ENCODE data around the gene ADIPOR2.
"Not testable (repeated sequence)": the region's sequence is repeated elsewhere in the genome, so short reads cannot be mapped to it uniquely, and the experiment has no call there.

The ADIPOR2 gene

DNA sequence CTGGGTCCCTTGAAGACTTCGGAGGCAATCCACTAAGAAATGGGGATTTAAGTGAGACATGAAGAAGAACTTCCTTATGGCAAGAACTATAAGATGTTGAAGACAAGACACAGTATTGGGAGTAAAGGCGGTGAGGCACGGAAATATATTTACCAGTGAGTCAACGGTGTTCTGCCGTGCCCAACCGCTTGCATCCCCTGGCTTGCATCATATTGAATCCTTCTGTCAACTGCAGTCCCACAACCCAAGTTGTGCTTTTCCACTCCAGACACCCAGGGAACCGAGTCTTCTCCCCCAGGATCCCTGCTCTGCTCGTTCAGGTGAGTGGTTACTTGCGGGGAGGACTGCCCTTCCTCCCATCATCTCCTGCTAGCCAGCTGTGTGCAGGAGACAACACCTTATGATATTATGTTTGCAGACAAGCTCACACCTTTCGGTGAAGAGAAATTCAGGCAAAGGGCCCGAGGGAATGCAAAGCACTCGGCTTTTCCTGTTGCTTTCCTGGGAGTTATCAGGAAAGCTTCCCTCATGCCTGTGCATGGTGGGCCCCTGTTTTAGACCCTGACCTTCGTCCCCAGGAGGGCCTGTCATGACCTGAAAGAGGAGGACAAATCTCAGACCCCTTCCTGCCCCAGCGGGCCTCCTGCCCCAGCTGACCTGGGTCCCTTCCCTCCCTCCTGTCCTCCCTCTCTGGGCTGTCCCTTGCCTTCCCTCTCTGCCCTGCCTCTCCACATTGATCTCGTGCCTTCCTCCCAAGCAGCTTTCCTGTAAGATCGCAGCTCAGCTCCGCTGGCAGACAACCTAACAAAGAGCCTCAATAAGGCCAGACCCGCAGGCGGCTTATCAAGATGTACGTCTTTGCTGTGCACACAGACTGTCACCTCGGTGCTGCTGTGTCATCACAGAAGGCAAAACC is 125.2 kb downstream of the ADIPOR2 start:
- DNase-seq = peak; percentile 35

- no peak for DNase-seq
Measured at GRCh38 chr12:1816730-1817348, 126.0 kb downstream of the ADIPOR2 start.

DNA sequence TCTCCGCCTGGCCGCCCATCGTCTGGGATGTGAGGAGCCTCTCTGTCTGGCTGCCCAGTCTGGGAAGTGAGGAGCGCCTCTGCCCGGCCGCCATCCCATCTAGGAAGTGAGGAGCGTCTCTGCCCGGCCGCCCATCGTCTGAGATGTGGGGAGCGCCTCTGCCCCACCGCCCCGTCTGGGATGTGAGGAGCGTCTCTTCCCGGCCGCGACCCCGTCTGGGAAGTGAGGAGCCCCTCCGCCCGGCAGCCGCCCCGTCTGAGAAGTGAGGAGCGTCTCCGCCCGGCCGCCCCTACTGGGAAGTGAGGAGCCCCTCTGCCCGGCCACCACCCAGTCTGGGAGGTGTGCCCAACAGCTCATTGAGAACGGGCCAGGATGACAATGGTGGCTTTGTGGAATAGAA is 127.1 kb downstream of the ADIPOR2 start:
- not testable (repeated sequence) for DNase-seq

DNA sequence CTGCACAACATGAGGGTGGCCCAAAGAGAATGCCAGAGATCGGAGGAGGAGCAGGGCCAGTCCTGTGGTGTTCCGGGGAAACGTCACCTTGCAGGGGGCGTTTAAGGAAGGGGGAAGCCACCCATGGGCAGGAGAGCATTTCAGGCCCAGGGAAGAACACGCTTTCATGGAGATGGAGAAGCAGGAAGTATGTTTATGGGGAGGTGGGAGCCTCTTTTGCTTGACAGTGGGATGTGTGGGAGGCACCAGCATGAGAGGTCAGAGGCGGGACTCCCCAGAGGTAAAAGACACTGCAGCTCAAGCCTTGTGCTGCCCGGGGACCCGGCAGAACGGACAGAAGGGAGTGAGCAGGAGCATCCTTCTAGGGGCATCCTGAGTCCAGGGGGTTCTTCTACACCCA is 128.2 kb downstream of the ADIPOR2 start:
- no peak for DNase-seq

DNA sequence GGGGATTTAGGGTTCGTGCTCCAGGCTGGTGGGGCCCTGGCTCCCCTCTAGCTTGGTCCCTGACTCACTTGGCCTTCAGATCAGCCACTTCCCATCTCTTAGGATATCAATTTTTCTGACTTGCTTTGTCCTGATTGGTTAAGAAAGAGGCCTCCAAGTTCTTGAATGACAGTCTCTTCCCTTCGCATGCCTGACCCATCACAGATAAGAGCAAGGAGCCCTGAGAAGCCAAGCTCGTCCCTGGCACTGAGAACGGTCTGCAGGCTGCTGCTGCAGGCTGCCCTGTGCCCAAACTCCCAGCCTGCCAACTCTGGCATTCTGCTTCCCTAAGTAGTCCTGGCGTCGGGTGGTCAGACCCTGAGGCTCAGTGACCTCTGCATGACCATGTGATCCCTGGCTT is 128.7 kb downstream of the ADIPOR2 start:
- DNase-seq = peak; percentile 79

- DNase-seq = no peak
Measured at GRCh38 chr12:1820191-1820895, 129.5 kb downstream of the ADIPOR2 start, which contains the start of gene LRTM2. LRTM2 (plus strand) TSS chr12:1820565; CDS start chr12:1828149, 7,584 bp downstream.

GRCh38 chr12:1820896-1821291 is 130.0 kb downstream of the ADIPOR2 start:
- no peak for DNase-seq

DNA sequence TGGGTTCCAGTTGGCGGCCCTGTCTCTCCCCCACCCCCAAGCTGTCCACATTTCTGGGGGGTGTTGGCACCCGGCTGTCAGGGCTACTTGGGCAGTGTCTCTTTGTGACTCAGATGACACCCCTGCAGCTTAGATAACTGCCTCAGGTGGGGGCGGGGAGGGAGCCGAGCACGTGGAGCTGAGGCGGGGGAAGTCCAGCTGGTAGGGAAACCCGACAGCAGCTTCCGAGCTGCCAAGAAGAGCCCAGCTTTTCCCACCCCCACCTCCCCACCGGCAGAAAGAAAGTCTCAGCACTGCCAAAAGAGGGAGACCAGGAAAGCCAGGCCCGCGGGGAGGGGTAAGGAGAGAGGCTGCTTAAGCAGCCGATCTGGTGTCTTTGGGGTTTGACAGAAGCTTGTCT is 130.9 kb downstream of the ADIPOR2 start:
- peak; percentile 50 for DNase-seq

DNA sequence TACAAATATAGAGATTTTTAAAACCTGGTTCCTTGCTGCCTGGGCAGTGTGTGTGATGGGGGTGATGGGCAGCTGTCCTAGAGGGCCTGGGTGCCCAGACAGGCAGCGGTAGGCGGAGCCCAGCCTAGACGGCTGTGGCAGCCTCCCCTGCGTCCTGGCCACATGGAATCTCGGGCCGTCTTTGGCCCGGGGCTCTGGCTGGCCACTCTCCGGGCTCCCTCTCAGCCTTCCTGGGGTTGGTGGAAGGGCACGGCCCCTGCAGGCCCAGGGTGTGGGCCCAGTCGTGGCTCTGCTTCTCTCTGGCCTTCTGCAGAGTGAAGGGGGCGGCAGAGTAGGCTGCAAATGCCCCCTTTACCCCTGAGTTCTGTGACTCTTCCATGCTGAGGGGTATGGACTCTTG is 131.8 kb downstream of the ADIPOR2 start:
- DNase-seq = no peak

- no peak for DNase-seq
Measured at GRCh38 chr12:1823237-1823636, 132.4 kb downstream of the ADIPOR2 start.

DNA sequence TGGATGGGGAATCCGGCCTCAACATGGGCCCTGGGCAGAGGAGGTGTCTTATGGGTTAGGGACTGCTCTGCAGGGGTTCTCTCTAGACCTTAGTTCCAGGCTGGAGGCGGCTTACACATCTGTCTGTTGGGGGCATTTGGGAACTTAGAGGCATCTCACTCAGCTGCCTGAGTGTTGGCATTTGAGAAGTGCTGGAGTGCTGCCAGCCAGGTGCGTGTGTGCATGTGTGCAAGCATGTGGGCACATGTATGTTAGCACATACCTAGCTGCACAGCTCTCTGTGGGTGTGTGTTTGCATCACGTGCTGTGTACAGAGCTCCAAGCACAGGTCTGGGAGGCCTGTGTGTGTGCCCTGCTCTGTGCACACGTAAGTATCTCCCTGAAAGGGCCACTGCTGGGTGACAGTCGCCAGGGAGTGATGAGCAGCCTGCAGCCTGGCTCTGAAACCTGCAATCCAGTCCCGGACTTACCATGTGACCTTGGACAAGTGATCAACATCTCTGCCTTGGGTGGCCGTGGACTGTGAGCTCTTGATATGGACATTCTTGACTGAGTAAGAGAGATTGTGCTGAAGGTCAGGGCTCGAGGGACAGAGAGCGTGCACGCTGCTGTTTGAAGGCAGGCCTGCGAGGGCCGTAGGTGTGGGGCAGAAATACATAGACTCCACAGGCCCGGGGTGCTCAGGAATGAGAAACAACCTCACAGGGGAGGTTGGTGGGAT is 134.7 kb downstream of the ADIPOR2 start:
- DNase-seq = no peak

DNA sequence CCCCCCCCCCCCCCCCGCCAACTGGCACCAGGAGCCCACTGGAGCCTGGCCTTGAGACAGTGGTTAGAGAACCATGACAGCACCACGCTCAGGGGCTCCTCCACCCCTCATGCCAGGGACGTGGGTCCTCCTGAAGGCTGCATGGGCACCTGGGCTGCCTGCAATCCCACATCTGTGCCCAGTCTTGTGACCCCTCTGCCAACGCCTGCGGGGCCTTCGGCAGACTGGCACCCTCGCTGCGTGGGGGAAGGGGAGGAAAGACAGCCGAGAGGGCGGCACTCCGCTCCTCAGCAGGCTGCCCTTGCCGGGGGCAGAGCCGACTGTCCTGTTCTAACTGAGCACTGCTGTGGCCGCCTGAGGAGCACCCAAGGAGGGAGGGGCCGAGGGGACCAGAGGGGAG is 135.5 kb downstream of the ADIPOR2 start:
- DNase-seq = no peak

DNA sequence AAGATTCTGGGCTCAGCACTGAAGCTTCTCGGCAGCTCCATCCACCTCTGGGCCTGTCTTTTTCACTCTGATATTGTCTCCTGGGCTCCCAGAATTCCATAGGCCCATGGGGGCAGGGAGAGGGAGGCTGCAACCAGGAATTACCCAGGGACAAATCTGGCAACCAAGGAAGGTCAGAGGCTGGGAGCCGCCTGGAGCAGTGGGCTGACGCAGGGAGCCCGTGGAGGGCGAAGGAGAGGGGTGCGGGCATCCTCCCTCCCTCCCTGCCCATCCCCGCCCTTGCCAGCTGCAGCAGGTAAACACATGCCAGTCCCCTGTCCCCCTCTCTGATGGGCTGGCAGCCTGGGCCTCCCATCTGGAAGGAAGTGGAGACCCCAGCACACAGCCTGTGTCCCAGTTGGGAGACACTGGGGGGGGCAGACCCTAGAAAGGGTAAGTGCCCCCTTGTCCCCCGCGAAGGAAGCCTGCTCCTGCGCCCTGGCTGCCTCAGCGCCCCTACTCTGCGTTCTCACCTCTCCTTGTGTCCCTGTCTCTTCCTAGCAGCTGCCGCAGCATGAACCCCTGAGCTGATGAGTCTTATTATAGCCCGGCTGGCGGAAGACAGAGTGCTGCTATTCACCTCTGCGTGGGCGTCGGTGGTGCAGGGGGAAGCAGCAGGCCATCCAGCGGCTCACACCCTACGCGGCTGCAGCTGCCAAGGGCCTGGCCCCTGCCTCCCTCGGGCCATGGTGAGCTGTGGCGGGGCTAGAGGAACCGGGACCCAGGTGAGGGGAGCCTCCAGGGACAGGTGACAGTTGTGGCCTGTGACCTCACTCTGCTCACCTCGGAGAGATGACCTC is 136.2 kb downstream of the ADIPOR2 start:
- DNase-seq = no peak

DNA sequence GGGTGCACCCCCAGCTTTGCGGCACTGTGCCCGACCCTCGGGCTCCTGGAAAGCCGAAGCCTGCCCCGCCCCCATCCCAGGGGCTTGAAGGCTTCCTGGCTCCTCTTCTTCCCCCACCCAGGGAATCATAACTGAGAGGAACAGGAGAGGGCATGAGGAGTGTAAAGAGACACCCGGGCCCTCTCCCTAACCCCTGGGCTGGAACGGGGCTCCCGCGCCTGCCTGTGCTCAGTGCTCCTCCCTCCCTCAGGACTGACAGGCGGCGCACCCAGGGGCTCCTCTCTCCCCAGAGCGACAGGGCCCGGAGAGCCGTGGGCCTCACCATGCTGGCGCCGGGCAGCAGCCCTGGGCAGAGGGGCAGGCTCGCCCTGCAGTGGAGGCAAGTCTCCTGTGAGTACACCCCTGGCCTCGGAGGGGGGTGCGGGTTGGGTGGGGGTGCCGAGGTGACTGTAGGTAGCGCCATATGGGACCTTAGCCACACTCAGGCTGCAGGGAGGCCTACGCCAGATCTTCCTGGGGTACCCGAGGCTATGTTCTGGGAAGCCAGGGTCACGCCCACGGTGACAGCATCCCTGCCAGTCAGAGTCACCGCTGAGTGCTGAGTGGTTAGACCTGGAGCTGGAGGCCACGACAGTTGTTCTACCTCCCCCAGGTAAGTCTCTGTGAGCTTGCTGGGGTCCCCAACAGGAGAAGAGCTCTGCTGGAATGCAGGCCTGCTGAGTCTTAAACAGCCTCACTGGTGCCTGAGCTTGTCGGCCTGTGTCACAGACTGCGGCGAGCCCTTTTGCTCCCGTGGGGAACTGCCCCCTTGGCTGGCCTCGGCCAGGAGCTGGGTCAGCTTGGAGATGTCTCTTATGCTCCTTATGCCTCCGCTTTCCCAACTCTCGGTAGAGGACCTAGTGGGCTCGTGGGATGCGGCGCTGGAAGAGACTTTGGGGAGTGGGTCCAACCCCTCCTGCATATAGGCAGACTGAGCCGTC is 137.2 kb downstream of the ADIPOR2 start:
- DNase-seq = no peak

DNA sequence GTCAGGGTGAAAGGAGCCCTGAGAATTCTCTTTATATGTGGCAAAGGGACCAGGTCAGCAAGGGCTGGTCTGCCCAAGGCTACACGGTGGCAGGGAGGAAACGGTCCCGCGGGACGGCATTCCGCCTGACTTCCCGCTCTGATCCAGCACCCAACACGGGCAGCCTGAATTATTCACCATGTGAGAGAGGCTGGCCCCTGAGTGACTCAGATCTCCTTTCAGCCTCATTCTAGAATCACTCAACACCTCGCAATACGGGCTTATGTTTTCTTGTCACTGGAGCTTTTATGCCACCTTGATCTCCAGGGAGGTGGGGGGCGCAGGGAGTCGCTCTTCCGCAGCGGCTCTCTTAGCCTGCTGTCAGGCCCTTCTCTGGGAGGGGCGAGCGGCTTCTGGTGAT is 138.0 kb downstream of the ADIPOR2 start:
- DNase-seq = no peak

DNA sequence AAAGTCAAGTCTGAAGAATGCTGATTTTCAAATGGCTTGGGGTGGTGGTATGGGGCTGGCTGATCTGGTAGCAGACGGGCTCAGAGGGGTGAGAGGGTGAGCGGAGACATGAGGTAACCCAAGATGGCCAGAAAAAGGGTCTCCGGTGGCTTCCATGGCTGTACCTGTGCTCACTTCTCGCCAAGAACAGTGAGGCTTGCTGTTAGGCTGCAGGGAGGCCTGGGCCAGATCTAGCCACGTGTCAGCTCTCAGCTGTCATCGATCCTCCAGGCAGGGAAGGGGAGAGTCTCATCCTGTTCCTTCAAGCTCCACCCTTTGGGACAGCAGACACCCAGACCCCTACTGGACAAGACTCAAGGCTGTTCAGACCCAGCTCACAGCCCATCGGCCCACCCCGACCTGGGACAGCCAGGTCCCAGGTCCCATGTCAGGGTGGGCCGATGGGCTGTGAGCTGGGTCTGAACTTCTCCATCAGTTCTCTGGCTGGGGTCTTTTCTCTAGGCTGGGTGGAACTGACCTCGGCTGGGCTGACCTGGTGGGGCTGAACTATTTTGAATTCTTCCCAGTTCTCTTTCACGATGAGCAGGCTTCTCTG is 138.5 kb downstream of the ADIPOR2 start:
- no peak for DNase-seq

DNA sequence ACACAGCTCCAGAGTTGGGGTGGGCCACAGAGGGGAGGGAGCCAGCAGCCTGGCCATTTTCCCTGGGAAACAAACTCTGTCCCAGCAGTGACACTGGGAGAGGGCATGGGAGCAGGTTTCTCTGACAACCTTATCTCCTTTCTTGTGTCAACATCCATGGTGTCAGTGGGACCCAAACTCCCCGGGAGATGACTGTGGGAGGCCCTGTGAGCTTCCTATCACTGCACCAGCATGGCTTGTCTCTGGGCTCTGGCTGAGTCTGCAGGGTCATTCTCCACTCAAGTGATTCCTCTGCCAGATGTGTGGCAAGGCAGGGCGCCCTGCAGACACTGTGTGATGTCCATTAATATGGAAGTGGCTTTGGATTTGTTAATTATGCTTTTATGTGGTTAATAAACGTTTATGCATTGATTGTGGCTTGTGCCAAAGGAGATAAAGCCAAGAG is 139.6 kb downstream of the ADIPOR2 start:
- DNase-seq = no peak

DNA sequence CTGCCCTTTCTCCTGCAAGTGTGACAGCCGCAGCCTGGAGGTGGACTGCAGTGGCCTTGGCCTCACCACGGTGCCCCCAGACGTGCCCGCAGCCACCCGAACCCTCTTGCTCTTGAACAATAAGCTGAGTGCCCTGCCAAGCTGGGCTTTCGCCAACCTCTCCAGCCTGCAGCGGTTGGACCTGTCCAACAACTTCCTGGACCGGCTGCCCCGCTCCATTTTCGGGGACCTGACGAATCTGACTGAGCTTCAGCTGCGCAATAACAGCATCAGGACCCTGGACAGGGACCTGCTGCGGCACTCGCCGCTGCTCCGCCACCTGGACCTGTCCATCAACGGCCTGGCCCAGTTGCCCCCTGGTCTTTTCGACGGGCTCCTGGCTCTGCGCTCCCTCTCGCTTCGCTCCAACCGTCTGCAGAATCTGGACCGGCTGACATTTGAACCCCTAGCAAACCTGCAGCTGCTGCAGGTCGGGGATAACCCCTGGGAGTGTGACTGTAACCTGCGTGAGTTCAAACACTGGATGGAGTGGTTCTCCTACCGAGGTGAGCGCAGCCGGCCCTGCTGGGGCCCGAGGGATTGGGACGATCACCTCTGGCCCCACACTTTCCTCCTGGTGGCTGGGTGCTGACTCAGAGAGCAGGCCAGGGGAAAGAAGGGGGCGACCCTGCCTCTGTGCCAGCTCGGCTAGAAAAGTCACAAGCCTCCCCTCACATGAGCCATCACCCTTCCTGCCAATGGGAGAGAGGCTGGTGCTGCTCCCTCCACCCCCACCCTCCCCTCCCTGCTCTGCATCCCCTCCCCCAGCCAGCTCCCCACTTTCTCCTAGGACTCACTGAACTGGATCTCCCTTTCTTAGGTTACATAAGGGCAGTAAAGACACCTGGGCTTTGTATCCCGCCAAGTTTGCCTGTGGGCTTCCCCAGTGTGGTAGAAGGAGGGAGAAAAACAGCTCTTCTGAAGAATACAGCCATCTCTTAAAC is 140.4 kb downstream of the ADIPOR2 start:
- DNase-seq = peak; percentile 39
